Activated CD4-positive, alpha-beta T cell treated with anti-CD3 and anti-CD28 coated beads, Interleukin-2, amount 50 U/mL, for 1 hour (primary cell): ENCODE data around the gene ZNF554.
"Not testable (repeated sequence)": the region's sequence is repeated elsewhere in the genome, so short reads cannot be mapped to it uniquely, and the experiment has no call there.

Source experiments
- DNase-seq: peaks from one replicate; pipeline ENCODE4 v3.0.0-alpha.2; 2020

ZNF554 gene

GRCh38 chr19:2808129-2808941 lies 11.3 kb upstream of the ZNF554 start:
- DNase-seq: no peak

GRCh38 chr19:2809387-2810140 lies 10.1 kb upstream of the ZNF554 start:
- DNase-seq: no peak

GRCh38 chr19:2810141-2811091 lies 9.3 kb upstream of the ZNF554 start:
- no peak for DNase-seq

GRCh38 chr19:2811221-2811722 lies 8.4 kb upstream of the ZNF554 start:
- DNase-seq: no peak

GRCh38 chr19:2811735-2812413 lies 7.8 kb upstream of the ZNF554 start:
- DNase-seq: no peak

- no peak for DNase-seq
These were observed 7.0 kb upstream of the ZNF554 start for GRCh38 chr19:2812414-2813234.

GRCh38 chr19:2813235-2814160 lies 6.2 kb upstream of the ZNF554 start:
- DNase-seq: no peak

GRCh38 chr19:2814426-2814825 lies 5.2 kb upstream of the ZNF554 start:
- DNase-seq: no peak

- no peak for DNase-seq
These were observed 4.5 kb upstream of the ZNF554 start for GRCh38 chr19:2815191-2815614.

GRCh38 chr19:2815923-2816322 lies 3.7 kb upstream of the ZNF554 start:
- no peak for DNase-seq

- no peak for DNase-seq
These were observed 3.0 kb upstream of the ZNF554 start for GRCh38 chr19:2816641-2817040.

GRCh38 chr19:2817237-2817829 lies 2.3 kb upstream of the ZNF554 start:
- not testable (repeated sequence) for DNase-seq

- no peak for DNase-seq
These were observed 539 bp downstream of the ZNF554 start for GRCh38 chr19:2820112-2820702.

- DNase-seq: no peak
These were observed 3.2 kb downstream of the ZNF554 start for GRCh38 chr19:2822846-2823245.

GRCh38 chr19:2823646-2824045 lies 4.0 kb downstream of the ZNF554 start:
- no peak for DNase-seq

- DNase-seq: no peak
These were observed 4.5 kb downstream of the ZNF554 start for GRCh38 chr19:2824129-2824528.

- no peak for DNase-seq
These were observed 7.4 kb downstream of the ZNF554 start for GRCh38 chr19:2827022-2827421.

- DNase-seq: no peak
These were observed 8.3 kb downstream of the ZNF554 start for GRCh38 chr19:2827840-2828489.
